Purkinje cell (primary cell): Measurements from ENCODE around the gene GFRAL. TPM values are rescaled to one million over a fixed set of nuclear protein-coding genes. Genes with fewer than 3 reads are reported as not detected.

Experiments used
- polyA plus RNA-seq: library from polyadenylated mRNA; unstranded; fragments of >200 nt; fragmentation: Nextera tagmentation; gene quantifications from 2 replicates; pipeline ENCODE4 v1.2.1, GENCODE V29; 2014

GFRAL gene
- polyA plus RNA-seq, result not detected in 2 replicates

GRCh38 chr6:55327169-55327568 lies at the start of gene GFRAL:
GFRAL (plus strand) TSS chr6:55327469; CDS start chr6:55327555, 86 bp downstream.

Other genes starting within 250 kb of the GFRAL start
- not detected in 2 replicates for gene HCRTR2, start 153.0 kb upstream of the GFRAL start, polyA plus RNA-seq